ENCODE results near the gene GOLPH3.
A peak's percentile ranks its signal among the peaks of the same experiment; 100 is the strongest.

GOLPH3 gene

GRCh38 chr5:32206509-32207354 lies 32.6 kb upstream of the GOLPH3 start:
- no peak overlapping the region for H3K4me3 ChIP-seq (ENCODE audit: low read length)
- no peak for DNase-seq (ENCODE audit: low read depth)
- TF ChIP-seq, protein P1, sequence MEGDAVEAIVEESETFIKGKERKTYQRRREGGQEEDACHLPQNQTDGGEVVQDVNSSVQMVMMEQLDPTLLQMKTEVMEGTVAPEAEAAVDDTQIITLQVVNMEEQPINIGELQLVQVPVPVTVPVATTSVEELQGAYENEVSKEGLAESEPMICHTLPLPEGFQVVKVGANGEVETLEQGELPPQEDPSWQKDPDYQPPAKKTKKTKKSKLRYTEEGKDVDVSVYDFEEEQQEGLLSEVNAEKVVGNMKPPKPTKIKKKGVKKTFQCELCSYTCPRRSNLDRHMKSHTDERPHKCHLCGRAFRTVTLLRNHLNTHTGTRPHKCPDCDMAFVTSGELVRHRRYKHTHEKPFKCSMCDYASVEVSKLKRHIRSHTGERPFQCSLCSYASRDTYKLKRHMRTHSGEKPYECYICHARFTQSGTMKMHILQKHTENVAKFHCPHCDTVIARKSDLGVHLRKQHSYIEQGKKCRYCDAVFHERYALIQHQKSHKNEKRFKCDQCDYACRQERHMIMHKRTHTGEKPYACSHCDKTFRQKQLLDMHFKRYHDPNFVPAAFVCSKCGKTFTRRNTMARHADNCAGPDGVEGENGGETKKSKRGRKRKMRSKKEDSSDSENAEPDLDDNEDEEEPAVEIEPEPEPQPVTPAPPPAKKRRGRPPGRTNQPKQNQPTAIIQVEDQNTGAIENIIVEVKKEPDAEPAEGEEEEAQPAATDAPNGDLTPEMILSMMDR (IDR thresholded peaks at IDR 0.05; ENCODE audit: insufficient read depth, low read depth, low read length, missing control alignments): no peak

DNA sequence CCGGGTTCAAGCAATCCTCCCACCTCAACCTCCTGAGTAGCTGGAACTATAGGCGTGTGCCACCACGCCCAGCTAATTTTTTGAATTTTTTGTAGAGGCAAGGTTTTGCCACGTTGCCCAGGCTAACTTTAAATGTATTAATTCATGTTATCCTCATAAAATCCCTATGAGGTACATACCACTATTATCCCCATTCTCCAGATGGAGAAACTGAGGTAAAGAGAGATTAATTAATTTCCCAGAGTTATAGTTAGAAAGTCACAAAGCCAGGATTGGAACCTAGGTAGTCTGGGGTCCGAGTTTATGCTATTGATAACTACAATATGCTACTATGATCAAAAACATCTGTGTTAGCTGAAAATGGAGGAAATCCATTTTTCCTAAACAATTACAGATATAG lies 31.9 kb upstream of the GOLPH3 start:
- TF ChIP-seq, protein P1 (IDR thresholded peaks at IDR 0.05; ENCODE audit: insufficient read depth, low read depth, low read length, missing control alignments): no peak
- H3K4me3 ChIP-seq (ENCODE audit: low read length): no peak overlapping the region
- DNase-seq (ENCODE audit: low read depth): no peak

DNA sequence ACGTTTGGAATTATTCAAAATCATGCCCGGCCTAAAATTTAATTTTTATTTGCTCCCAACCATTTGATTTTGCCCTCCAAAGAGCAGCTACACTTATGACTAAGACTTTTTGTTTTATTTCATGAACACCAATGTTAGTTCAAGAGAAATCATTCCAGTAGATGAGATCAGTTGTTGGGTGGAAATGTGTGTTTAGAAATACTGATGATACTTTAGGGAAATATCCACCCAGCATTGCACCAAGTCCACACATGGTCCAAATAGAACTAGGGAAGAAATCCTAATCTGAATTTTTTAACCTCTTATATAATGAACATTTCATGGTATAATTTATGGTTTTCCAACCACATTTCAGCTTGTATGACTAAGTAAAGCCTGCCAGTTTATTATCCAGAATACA lies 28.3 kb upstream of the GOLPH3 start:
- DNase-seq (ENCODE audit: low read depth): no peak
- TF ChIP-seq, protein P1 (IDR thresholded peaks at IDR 0.05; ENCODE audit: insufficient read depth, low read depth, low read length, missing control alignments): no peak
- H3K4me3 ChIP-seq (ENCODE audit: low read length): no peak overlapping the region

DNA sequence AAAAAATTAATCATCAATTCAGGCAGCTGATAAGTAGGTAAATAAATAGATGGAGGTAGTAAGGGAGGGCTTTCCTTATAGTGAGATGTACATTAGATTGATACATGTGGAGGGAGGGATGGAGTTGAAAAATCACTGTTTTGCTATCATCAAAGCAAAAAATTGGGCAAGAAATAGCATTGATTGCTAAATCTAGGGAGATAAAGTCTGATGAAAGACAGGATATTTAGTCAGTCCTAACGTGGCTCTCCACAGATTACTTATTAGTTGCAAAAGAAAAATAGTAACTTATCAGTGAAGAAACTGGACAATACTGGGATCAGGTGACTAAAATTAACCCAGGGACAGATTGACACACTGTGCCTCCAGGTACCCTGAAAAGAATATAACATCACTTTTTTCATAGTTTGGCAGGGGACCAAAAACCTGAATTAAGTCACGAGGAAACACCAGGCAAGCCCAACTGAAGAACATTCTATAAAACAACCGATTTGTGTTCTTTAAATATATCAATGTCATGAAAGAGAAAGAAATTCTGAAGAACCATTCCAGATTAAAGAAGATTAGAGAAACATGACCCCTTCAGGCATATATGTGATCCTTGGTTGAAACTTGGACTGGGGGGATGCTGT lies 27.1 kb upstream of the GOLPH3 start:
- no peak overlapping the region for H3K4me3 ChIP-seq (ENCODE audit: low read length)
- TF ChIP-seq, protein P1 (IDR thresholded peaks at IDR 0.05; ENCODE audit: insufficient read depth, low read depth, low read length, missing control alignments): no peak
- peak; percentile 55 for DNase-seq (ENCODE audit: low read depth)

- TF ChIP-seq, protein P1 (IDR thresholded peaks at IDR 0.05; ENCODE audit: insufficient read depth, low read depth, low read length, missing control alignments): no peak
- no peak overlapping the region for H3K4me3 ChIP-seq (ENCODE audit: low read length)
- DNase-seq (ENCODE audit: low read depth): no peak
These were observed 22.9 kb upstream of the GOLPH3 start for GRCh38 chr5:32197032-32197431.

DNA sequence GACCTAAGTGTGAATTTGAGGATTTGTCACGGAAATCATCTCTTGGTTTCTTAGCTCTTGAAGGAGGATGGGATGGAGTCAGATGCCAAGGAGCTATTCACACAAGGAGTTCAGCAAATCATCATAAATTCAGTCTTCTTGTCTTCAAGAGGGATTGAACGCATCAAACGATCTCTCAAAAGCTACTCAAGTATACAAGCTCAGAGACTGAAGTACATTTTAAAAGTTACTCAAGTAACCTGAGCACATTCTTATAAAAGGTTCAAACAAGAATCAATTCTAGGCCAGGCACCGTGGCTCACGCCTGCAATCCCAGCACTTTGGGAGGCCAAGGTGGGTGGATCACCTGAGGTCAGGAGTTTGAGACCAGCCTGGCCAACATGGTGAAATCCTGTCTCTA lies 21.1 kb upstream of the GOLPH3 start:
- no peak overlapping the region for H3K4me3 ChIP-seq (ENCODE audit: low read length)
- TF ChIP-seq, protein P1 (IDR thresholded peaks at IDR 0.05; ENCODE audit: insufficient read depth, low read depth, low read length, missing control alignments): no peak
- DNase-seq (ENCODE audit: low read depth): no peak

Data from epithelial cell of esophagus (primary cell).